Hematopoietic multipotent progenitor cell treated with erythropoietin and hydrocortisone succinate and interleukin-3 and kit ligand, for 6 days (in vitro differentiated cells): Measurements from ENCODE around the gene ANKUB1.

Experiments used
- DNase-seq: peaks from one replicate; pipeline ENCODE4 v3.0.0-alpha.2; 2015

Gene ANKUB1

GRCh38 chr3:149752788-149753136 is 39.6 kb downstream of the ANKUB1 start:
- DNase-seq: no peak

GRCh38 chr3:149752051-149752787 is 40.1 kb downstream of the ANKUB1 start, which contains the start of gene COMMD2:
COMMD2 (minus strand) TSS chr3:149752489; CDS start chr3:149752444, 45 bp downstream.
- DNase-seq: peak; percentile 94

- DNase-seq: peak; percentile 11
Measured at GRCh38 chr3:149751551-149751950, 40.8 kb downstream of the ANKUB1 start.

GRCh38 chr3:149744606-149745005 is 47.7 kb downstream of the ANKUB1 start:
- DNase-seq: no peak

- DNase-seq: no peak
Measured at GRCh38 chr3:149744151-149744550, 48.2 kb downstream of the ANKUB1 start.

GRCh38 chr3:149739396-149739795 is 53.0 kb downstream of the ANKUB1 start:
- DNase-seq: no peak

- DNase-seq: no peak
Measured at GRCh38 chr3:149738876-149739275, 53.5 kb downstream of the ANKUB1 start.

- DNase-seq: peak; percentile 68
Measured at GRCh38 chr3:149736953-149737205, 55.5 kb downstream of the ANKUB1 start.

GRCh38 chr3:149736175-149736952 is 56.0 kb downstream of the ANKUB1 start:
- DNase-seq: no peak

- DNase-seq: no peak
Measured at GRCh38 chr3:149732234-149732633, 60.1 kb downstream of the ANKUB1 start.

GRCh38 chr3:149727656-149728055 is 64.7 kb downstream of the ANKUB1 start:
- DNase-seq: no peak

- DNase-seq: no peak
Measured at GRCh38 chr3:149726716-149727407, 65.5 kb downstream of the ANKUB1 start.

GRCh38 chr3:149723781-149724180 is 68.6 kb downstream of the ANKUB1 start:
- peak; percentile 3 for DNase-seq

GRCh38 chr3:149720918-149721317 is 71.4 kb downstream of the ANKUB1 start:
- DNase-seq: no peak

GRCh38 chr3:149717391-149718056 is 74.8 kb downstream of the ANKUB1 start:
- peak; percentile 72 for DNase-seq

- DNase-seq: no peak
Measured at GRCh38 chr3:149716984-149717383, 75.4 kb downstream of the ANKUB1 start.

- DNase-seq: no peak
Measured at GRCh38 chr3:149715247-149715646, 77.1 kb downstream of the ANKUB1 start.

- no peak for DNase-seq
Measured at GRCh38 chr3:149713730-149714654, 78.4 kb downstream of the ANKUB1 start.
